Stimulated activated CD8-positive, alpha-beta memory T cell treated with anti-CD3 and anti-CD28 coated beads, Interleukin-4, amount 100 ng/mL, for 1 hour (primary cell): ENCODE data around the gene PLCG1.

Experiments used
- DNase-seq, 2 donors: peaks; one replicate each; pipeline ENCODE4 v3.0.0-alpha.2; 2020; ENCODE audit warnings: low read depth in 2 of 2, low spot score in 1 of 2

Gene PLCG1

GRCh38 chr20:41142245-41142644 is 4.9 kb downstream of the PLCG1 start:
- no peak for DNase-seq

- DNase-seq, result no peak
Measured at GRCh38 chr20:41142919-41143318, 5.6 kb downstream of the PLCG1 start.

DNA sequence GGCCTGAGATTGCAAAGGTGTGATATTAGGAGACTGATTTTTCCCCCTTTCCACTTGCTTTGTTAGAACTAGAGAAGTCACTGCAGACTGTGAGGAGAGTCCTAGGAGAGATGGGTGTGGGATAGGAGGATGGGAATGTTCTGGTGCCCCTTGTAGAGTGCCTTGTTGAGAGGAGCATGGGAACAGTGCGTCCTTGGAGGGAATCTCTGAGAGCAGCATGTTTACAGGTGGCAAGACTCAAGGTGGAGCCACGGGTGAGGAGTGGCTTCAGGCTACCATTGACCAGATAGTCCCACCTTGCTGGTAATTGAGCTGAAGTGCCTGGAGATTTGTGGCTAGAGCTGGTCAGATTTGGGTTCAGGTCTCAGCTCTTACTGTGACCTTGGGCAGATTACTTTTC is 6.0 kb downstream of the PLCG1 start:
- DNase-seq, result no peak

- no peak for DNase-seq
Measured at GRCh38 chr20:41145317-41145716, 8.0 kb downstream of the PLCG1 start.

DNA sequence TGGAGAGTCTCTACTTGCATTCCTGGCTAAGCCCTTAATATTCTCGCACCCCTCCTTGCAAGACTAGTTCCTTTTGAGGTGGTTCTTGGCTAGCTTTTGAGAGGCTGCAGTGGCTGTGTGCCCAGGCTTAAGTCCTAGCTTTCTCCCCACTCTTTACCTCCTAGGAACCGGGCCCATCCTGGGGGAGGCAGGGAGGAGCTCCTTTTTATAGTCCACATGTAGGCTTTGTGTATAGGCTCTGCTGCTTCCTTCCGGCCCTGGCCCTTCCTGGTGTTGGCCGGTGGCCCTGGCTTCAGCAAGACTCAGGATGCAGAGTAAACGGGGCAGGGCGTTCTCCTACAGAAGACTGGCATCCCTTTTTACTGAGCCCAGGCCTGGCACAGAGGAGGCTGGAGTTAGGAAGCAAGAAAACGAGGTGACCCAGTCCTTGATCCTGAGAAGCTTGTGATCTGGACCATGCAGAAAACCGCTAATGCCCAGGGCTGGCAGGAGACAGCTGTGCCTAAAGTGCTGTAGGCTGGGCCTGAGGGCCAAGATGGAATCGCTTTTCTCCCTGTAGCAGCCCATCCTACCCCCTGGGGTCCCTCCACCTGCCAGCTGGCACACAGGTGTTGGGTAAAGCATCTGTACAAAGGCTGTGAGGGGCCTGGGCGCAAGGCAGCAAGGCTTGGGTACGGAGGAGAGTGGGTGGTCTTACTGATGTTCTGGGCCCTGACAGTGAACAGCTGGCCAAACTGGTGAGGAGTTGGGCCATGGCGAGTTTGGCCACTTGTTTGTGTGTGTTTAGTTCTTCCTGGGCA is 8.7 kb downstream of the PLCG1 start:
- no peak for DNase-seq

- no peak for DNase-seq
Measured at GRCh38 chr20:41147767-41148191, 10.4 kb downstream of the PLCG1 start.

DNA sequence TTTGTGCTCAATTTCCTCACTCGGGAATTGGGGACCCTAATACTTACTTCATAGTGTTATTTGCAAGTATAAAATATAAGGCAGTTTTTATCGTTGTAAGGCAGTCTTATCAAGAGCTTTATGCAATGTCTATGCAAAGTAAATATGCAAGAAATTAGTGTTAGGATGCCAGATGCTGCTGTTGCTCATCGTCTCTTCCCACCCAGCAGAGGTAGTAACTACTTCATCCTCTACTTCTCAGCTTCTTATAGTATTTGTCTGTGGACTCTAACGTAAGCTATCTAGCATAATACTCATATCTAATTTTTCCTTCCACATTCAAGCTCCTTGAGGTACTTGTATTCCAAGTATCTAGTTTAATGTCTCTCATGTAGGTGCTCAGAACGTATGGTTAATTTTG is 11.6 kb downstream of the PLCG1 start:
- DNase-seq, result no peak

GRCh38 chr20:41150664-41151063 is 13.3 kb downstream of the PLCG1 start:
- DNase-seq, result no peak

DNA sequence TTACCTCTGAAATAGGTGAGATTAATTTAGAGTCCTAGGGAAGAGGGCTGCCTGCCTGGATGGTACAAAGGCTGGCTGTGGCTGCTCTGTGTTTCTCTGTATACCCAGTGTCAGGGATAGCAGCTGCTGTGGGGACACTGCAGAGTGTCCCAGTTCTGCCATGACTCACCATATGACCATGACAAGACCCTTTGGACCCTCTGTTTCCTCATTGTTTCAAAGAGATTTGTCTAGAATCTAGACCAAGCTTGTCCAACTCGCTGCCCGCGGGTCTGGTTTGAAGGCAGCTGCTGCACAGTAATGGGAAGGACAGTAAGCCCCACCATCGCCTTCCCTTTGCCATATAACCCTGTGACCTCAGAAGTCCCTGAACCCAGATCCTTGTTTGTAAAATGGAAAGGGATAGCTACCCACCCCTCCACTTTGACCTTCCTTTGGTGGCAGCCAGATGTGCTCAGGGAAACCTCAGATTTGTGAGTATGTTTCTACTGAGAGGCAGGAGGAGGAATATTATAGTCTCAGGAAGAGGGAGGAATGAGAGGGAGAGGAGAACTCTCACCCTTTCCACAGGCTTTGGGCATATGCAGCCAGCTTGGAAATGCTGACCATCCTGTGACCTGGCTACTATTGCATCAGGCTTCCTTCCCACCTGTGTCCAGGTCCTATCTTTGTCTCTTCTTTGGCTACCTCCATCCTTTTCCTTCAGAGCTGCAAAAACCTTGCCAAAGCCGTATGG is 14.0 kb downstream of the PLCG1 start:
- no peak for DNase-seq

- no peak for DNase-seq
Measured at GRCh38 chr20:41152108-41152757, 14.9 kb downstream of the PLCG1 start.

- no peak for DNase-seq
Measured at GRCh38 chr20:41154436-41155176, 17.3 kb downstream of the PLCG1 start.

GRCh38 chr20:41155261-41155660 is 17.9 kb downstream of the PLCG1 start:
- no peak for DNase-seq

GRCh38 chr20:41158082-41158625 is 20.8 kb downstream of the PLCG1 start:
- no peak for DNase-seq

DNA sequence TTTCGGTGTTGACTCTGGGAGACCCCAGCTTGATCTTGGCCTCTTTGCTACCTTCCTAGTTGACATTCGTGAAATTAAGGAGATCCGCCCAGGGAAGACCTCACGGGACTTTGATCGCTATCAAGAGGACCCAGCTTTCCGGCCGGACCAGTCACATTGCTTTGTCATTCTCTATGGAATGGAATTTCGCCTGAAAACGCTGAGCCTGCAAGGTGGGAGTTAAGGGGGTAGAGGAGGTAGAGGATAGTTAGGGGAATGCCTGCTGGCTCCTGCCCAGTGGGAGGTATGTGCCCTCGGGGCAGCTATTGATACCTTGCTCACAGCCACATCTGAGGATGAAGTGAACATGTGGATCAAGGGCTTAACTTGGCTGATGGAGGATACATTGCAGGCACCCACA is 22.2 kb downstream of the PLCG1 start:
- no peak for DNase-seq

DNA sequence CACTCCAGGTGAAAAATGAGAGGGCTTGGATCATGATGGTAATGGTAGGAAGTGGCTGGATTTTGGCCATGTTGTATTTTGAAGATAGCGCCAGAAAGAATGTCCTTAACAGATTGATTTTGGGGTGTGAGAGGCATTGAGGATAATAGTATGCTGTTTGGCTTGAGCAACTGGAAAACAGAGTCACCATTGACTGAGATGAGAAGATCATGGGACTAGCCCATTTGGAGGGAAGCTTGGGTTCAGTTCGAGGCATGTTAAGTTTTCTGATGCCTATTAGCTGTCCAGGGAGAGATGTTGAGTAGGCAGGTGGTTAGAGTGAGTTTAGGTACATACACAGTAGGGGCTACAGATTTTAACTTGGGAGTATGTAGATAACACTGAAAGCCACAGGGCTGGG is 23.3 kb downstream of the PLCG1 start:
- no peak for DNase-seq

DNA sequence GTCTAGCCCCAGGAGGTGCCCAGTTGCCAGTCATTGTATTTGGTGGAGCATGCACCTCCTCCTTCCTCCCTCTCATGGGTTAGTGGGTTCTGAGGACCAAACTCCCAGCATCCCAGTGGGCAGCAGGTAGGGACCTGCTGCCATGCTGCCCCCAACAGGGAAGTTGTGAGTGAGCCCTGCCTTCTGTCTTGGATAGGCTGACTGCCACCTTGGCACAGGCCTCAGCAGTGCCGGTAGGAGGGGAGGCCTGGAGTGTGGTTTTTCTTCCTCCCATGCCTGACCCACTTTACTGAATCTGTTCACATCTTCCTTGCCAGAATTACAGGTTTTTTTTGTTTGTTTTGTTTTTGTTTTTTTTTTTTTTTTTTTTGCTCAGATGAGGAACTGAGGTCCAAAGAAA is 24.5 kb downstream of the PLCG1 start:
- no peak for DNase-seq

DNA sequence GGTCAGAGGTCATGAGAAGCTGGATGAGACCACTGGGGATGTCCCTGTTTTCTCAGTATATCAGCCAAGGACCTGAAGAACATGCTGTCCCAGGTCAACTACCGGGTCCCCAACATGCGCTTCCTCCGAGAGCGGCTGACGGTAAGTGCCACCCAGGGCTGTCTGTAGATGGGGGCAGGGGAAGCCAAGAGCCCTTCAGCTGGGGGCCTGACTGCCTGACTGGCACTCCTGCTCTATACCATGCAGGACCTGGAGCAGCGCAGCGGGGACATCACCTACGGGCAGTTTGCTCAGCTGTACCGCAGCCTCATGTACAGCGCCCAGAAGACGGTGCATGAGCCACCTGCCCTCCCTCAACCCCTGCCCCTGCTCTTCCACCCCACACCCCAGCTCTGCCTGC is 25.1 kb downstream of the PLCG1 start:
- DNase-seq, result no peak

GRCh38 chr20:41163821-41164220 is 26.5 kb downstream of the PLCG1 start:
- DNase-seq, result no peak

GRCh38 chr20:41165001-41165882 is 27.9 kb downstream of the PLCG1 start:
- no peak for DNase-seq
